HuH-7 (cell line): ENCODE results near the gene HOXD10.
A peak's percentile ranks its signal among the peaks of the same experiment; 100 is the strongest.

Source experiments
- DNase-seq: peaks from one replicate; pipeline ENCODE4 v3.0.0; 2011; ENCODE audit warnings: low spot score

The HOXD10 gene

DNA sequence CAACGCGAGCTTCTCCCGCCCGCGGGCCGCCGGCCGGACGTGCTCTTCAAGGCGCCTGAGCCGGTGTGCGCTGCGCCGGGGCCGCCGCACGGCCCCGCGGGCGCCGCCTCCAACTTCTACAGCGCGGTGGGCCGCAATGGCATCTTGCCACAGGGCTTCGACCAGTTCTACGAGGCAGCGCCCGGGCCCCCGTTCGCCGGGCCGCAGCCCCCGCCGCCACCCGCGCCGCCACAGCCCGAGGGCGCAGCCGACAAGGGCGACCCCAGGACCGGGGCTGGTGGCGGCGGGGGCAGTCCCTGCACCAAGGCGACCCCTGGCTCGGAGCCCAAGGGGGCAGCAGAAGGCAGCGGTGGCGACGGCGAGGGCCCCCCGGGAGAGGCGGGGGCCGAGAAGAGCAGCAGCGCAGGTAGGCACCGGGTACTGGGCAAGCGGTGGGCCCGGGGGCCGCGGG is 8.8 kb upstream of the HOXD10 start:
- DNase-seq: no peak

DNA sequence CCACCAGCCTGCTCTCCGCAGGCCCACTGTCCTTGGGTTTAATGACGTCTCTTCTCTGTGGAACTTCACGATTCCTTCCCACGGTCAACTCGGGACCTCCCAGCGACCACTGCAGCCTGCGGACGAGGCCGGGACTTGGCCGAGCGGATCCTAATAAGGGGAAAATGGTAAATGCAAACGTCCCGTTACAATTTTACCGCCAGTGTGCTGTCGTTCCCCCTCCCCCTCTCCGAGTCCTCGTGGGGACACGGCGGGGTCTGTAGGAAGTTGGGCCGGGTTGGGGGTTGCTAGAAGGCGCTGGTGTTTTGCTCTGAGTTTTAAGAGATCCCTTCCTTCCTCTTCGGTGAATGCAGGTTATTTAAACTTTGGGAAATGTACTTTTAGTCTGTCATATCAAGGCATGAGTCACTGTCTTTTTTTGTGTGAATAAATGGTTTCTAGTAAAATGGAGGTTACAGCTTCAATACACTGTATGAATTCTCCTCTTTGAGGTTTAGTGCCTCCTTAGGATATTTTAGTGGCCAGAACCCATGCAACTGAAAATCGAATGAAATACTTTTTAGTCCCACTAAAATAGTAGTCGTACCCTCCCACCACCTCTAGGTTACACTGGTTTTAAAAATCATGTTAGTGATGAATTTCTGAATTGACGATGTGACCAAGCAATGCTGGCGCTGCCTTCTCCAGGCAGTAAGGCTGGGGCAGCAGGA is 7.2 kb upstream of the HOXD10 start:
- no peak for DNase-seq

DNA sequence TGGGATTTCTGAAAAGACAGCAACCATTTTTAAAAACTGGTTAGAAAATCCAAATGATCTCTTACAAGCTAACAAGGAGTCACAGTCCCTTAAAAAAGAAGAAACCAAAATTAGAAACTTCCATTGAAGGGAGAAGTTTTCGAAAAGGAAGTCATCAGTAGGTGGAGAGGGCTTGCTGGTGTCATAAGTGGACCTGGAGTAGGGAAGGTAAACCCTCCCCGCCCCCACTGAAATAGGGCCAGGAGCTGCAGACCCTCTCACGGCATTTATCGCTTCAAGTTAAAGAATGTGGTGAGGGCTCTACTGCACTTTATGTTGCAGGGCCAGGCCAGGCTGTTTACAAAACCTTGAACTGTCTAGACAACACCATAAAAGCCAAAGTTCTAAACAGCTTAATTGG is 6.6 kb upstream of the HOXD10 start:
- no peak for DNase-seq

DNA sequence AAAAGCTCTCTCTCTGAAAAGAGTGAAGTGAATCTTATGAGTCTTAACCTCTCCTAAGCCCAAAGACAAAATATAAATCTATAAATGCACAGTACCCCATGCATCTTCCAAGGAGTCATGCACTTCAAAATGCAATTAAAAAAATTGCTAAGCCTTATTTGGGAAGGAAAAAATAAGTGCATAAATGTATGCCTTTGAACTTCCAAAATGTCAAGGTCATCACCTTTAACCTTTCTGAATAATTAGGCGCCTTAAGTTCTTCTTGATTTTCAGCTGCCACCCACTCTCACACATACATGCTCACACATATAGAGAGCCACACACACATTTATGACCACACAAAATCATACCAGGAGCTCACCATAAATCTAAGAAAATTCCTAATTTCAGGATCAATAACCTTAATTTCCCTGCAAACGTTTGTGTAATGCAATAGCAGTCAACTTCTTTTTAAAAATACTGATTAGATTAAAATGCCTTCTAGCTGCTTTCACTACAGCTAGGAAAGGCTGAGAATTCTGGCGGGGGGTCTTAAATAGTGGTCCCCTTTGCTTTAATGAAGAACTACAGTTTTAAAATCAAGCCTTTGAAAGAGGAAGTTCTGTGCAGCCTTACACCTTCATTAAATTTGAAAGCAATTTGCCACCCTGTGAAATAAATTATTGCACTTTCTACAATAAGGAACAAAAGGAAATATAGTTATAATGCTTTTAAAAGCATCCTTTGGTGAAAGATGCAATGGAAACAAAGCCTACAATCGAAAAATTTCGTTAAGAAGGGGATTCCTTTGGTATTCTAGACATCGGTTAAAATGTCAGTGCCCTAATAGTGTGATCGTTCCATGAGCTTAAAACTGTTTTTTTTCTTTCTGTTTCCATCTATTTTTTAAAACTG is 5.9 kb upstream of the HOXD10 start:
- no peak for DNase-seq

DNA sequence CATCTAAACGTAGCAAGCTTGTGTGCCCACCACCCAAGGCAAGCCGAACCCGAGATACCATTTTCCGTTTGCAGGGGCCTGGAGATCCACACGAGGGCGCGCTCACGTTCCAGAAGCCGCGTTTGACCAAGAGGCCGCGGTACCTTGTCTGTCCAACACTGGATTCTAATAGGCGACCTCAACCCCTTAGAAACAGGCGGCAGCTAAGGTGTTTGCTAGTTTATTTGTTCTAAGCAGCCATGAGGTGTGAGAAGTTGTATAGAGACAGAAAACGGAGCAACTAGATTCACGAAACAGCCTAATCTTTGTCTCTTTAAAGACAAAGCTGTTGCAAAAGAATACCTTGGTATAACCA is 5.3 kb upstream of the HOXD10 start:
- DNase-seq: peak; percentile 91

DNA sequence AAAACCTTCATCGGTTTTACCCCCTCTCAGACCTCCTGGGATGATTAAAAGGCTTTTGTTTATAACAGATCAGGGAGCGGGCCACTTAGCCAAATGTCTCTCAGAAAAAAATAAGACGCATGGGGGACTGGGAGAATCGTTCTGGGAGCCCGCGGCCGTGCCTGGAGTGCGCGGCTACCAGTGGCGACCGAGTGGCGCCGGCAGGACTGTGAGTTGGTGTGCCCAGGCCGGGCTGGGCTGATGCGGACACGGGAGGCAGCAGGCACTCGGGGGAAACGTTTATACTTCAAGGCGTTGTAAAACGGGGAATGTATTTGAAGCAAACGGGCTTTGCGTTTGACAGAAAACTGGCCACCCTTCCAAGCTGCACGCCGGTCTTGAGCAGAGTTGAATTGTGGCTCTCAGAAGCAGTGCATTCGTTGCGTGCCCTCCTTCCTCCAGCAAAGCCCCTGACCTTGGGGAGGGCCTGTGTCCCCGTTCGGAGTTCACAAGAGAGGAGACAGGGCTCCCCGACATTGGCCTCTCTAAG is 4.7 kb upstream of the HOXD10 start:
- DNase-seq: no peak

DNA sequence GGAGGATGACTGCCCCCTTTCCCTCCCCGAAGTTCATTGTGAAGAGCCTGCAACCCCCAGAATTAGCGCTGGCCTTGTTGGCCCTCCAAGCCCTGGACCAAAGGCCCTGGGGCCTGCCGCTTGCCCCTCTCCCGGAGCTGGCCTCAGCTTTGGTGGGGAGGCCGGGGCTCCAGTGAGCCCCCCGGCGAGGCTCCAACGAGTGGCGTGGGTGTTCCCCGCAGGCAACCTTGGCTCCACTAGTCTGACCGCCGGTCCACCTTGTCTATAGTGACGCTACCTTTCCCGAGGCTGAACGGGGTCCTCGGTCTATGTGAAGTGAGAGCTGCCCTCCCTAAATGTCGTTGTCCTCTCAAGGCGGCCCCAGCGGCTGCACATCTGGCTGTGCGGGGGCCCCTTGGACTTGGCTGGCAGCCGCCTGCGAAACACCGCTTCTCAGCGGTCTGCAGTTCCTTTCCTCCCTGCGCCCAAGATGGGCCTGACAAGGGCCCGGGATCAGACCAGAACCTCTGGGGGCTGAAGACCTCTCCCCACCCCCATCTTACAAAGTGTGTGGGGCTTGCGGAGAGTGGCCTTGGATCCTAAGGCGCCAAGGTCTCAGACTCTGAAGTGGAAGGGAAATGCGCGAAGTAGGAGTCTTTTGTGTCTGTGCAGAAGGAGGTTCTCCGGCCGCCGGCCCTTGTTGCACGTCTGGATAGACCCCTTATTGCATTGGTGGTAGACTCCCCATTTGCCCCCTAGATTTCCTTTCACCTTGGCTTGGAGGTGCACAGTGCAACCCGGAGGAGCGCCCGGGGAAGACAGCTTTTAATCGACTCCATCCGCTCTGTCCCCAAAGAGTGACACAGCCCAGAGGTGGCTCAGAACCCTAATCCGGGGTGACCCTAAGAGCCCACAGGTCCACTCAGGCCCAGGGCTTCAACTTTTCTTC is 3.9 kb upstream of the HOXD10 start:
- DNase-seq: no peak

DNA sequence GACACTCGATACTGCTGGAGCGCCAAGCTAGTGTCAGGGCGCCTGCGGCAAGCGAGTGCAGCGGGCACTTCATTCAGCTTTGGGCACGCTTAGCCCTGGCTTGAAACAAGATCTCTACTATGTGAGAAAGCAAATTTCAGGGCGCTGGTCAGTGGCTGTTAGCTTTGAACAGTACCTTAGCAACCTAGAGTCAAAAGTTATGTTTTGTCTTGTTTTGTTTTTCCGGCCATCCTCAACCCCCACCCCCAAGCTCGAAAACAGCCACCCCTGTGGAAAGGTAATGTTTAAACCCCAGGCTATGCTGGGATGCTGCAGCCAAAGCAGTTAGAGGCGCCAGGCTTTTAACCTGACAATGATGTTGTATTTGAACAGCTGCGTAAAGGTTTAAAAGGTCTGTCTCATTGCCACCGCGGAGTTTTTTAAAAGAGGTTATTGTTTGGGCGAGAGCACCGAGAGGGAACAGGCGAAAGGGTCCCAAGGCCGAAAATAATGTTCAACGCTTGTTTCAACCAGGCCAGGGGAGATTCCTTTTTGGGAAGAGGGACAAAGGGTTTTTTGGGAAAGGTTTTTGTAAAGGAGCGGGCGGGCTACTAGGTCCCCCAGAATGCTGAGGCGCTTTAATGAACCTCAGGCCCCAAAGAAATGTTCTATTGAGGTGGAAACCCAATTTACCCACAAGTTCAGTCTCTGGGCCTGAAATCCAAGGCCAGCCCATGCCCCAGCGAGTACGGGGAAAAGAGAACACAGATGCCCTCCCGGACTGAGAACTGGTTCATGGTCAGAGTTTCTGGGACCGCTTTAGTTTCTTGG is 2.3 kb upstream of the HOXD10 start:
- DNase-seq: no peak

DNA sequence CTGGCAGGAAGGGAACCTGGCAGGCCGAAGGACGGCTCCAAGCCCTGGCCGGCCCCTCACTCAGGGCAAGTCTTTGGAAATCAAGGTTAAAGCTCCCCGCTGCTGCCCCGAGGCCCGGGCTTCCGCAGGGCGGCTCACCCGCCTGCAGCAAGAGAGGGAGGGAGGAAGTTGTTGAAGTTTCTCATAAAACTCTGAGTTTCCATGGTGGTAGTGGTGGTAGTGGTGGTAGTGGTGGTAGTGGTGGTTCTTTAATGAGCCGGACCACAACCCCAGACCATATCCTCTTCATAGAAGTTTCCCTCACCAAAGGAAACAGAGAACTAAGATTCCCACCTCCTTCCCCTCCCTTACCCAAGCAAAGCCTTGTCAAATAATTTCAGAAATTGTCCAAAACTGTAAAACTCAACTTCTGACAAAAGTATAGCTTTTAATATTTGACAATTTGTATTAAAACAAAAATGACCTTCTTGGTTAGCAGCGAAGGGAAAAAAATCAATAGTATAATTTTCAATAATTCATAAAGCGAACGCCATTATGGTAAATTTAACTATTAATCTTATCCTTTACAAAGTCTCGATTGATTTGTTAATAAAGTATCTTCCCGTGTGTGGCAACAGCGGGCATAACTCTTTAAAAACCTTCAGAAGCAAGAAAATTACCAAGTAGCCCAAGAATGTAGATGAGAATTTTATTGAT is 1.5 kb upstream of the HOXD10 start:
- DNase-seq: no peak

DNA sequence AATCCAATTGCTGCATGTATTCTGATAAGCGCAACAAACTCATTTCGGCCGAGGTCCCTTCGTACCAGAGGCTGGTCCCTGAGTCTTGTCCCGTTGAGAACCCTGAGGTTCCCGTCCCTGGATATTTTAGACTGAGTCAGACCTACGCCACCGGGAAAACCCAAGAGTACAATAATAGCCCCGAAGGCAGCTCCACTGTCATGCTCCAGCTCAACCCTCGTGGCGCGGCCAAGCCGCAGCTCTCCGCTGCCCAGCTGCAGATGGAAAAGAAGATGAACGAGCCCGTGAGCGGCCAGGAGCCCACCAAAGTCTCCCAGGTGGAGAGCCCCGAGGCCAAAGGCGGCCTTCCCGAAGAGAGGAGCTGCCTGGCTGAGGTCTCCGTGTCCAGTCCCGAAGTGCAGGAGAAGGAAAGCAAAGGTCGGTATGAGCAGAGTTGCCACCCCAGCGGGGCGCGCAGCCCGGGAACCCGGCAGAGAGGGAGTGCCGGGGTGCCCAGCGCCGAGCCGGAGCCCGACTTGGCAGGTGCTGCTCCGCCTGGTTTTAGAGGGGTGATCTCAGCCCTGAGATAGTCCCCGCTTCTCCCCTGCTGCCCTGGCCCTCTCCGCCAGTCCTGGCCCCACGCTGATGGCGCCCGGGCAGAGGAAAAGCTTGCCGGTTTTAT is 714 bp downstream of the HOXD10 start:
- DNase-seq: no peak

DNA sequence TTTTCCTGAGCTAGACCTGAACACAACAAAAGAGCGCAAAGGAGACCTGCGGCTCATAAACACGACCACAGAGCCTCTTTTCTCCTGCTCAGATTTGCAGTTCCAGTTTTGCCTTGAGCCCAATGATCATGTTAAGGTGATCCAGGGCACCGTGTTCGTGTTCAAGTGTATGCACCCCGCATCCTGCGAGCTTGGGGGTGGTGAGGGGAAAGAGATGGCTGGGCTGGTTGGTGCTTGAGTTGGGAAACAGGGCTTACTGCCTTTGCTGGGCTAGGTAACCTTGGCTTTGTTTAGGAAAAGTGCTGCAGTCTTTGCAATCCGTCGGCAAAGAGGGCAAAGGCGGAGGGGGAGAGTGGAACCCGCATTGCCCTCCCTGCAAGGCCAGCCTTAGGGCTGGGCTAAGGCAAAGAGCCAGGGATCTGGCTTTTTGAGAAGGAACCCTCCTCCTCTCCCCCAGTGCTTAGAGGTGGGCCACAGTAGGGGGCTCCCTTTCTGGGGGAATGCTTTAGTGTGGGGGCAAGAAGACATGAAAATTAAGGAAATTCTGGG is 1.3 kb downstream of the HOXD10 start:
- DNase-seq: no peak

DNA sequence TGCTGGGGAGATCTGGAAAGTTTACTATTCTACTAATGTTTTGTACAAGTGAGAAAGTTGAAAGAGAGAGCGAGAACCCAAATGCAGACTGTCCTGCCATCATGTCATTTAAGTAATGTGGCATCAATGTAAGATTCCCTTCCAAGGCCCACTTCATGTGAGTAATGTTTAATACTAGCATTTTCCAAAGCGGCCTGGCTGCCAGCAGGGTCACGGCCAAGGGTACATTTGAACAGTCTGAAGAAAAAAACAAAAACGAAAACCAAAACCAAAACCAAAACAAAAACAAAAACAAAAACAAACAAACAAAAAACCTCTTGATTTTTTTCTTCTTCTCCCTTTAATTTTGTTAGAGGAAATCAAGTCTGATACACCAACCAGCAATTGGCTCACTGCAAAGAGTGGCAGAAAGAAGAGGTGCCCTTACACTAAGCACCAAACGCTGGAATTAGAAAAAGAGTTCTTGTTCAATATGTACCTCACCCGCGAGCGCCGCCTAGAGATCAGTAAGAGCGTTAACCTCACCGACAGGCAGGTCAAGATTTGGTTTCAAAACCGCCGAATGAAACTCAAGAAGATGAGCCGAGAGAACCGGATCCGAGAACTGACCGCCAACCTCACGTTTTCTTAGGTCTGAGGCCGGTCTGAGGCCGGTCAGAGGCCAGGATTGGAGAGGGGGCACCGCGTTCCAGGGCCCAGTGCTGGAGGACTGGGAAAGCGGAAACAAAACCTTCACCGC is 2.2 kb downstream of the HOXD10 start:
- peak; percentile 88 for DNase-seq

DNA sequence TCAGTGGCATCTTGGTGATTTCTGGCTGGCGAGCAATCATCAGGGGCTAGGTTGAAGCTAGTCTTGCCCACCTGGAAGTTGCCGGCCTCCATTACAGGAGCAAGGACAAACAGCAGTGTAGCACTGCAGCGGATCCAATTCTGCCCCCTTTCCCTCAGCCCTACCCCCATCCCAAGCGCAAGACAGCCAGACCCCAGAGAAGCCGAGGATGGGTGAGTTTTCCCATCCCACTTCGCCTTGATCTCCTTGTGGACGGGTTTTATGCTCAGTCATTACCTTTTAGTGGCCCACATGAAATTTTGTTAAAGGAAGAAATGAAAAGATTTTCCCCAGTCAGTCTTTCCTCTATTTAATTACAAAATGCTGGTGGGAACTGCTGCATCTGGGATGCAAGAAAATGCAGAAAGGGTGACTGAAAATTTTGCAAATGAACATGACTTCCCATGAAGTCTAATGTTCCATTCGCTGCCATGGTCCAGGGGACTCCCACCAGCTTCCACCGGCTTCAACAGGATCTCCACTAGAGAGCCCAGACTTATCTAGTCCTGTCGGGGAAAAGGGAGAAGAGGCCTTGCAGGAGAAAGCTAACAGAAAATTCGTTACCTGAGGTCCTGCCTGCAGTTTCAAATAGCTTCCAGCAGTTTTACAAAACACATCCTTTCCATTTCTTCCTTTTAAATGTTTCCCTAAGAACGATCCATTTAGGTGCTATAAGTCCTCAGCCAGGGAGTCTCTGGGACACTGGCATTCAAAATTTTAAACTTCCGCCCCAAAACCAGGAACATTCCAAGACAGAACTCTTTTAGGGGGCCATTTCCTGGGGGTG is 4.0 kb downstream of the HOXD10 start:
- DNase-seq: no peak

DNA sequence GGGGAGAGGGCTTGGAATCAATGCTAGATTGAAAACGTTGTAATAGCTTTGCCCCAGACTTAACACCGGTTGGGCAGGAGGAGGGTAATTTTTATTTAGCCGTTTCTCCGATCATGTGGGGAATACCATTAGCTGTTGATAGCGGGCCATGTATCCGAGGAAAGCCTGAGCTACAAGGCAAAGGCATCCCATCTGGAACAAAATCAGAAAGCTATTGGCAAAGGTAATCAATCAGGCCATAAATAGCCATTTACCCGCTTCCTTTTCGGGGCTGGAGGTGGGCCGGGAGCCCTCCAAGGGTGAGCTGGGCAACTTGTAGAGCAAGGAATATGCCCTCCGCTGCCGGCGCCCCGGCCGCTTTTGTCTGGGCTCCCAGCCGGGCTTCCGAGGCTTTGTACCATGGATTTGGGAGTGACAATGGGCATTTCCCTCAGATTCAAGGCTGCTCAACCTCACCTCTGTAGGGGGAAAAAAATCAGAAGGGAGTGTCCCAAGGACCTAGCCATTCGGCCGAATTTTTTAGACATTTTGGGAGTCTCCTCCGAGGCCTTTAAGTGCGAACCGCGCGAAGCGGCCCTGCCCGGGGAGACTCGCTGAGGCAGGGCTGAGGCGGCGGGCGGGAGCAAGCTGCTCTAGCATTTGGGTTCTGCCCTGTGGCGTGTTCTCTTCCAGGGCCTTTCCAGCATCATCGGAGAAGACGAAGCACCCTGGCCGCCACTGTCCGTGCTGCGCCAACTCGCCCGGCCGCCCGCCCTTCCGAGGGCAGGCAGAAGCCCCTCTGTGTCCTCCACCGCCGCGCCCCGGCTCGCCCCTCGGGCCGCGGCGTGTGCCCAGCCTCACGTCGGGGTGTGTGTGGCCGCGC is 4.8 kb downstream of the HOXD10 start:
- DNase-seq: no peak

DNA sequence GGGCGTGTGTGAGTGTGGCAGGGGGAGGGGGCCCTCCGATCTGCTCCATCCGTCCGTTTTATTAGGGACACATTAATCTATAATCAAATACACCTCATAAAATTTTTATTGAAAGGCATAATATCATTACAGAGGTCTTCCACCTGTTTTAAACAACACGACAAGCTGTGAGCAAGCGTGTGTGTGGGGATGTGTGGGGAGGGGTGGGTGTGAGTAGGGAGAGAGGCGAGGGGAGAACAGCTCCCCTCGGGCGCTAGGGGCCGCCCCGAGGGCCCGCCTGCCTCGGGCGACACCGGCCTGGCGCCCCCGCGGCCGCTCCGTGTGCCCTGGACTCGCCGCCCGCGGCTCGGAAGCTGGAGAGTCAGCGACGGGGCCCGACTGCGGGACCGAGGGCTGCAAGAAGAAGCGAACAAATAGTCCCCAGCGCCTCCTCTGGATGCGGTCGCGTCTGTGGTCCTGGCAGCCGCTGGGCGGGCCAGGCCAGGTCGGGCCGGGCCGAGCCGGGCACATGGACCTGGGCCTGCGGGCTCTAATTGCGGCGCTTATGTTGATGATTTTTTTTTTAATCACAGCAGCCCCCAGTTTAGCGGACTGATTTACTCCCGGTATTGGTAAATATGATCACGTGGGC is 5.6 kb downstream of the HOXD10 start:
- DNase-seq: no peak

DNA sequence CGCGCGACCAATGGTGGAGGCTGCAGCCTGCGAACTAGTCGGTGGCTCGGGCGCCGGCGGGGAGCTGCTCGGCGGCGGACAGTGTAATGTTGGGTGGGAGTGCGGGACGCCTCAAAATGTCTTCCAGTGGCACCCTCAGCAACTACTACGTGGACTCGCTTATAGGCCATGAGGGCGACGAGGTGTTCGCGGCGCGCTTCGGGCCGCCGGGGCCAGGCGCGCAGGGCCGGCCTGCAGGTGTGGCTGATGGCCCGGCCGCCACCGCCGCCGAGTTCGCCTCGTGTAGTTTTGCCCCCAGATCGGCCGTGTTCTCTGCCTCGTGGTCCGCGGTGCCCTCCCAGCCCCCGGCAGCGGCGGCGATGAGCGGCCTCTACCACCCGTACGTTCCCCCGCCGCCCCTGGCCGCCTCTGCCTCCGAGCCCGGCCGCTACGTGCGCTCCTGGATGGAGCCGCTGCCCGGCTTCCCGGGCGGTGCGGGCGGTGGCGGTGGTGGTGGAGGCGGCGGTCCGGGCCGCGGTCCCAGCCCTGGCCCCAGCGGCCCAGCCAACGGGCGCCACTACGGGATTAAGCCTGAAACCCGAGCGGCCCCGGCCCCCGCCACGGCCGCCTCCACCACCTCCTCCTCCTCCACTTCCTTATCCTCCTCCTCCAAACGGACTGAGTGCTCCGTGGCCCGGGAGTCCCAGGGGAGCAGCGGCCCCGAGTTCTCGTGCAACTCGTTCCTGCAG is 6.3 kb downstream of the HOXD10 start, which contains the start of gene HOXD9:
HOXD9 (plus strand) TSS at position 37 of the 728 bp plus-strand sequence; CDS start at position 87, 50 bp downstream.
- DNase-seq: no peak
